ENCODE data around the gene CTXND2.
"Not testable (repeated sequence)": the region's sequence is repeated elsewhere in the genome, so short reads cannot be mapped to it uniquely, and the experiment has no call there.

Gene CTXND2

GRCh38 chr1:150843474-150843873, 43.5 kb upstream of the CTXND2 start:
- TF ChIP-seq, protein P1, sequence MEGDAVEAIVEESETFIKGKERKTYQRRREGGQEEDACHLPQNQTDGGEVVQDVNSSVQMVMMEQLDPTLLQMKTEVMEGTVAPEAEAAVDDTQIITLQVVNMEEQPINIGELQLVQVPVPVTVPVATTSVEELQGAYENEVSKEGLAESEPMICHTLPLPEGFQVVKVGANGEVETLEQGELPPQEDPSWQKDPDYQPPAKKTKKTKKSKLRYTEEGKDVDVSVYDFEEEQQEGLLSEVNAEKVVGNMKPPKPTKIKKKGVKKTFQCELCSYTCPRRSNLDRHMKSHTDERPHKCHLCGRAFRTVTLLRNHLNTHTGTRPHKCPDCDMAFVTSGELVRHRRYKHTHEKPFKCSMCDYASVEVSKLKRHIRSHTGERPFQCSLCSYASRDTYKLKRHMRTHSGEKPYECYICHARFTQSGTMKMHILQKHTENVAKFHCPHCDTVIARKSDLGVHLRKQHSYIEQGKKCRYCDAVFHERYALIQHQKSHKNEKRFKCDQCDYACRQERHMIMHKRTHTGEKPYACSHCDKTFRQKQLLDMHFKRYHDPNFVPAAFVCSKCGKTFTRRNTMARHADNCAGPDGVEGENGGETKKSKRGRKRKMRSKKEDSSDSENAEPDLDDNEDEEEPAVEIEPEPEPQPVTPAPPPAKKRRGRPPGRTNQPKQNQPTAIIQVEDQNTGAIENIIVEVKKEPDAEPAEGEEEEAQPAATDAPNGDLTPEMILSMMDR (conservative IDR thresholded peaks at IDR 0.05; ENCODE audit: low read depth, low read length): no peak
- Histone ChIP-seq H4K20me1 (ENCODE audit: insufficient read depth) (no peaks in the 10 kb centered on the region), H3K27me3 (ENCODE audit: insufficient read depth, low read depth) (no peaks in the 10 kb centered on the region), H3K27ac (no peak overlapping the region), H3K4me3 (IDR thresholded peaks at IDR 0.05; ENCODE audit: insufficient read depth, low read depth, low read length) (no peak overlapping the region), H3K9ac (no peak overlapping the region), H3K4me2 (no peak overlapping the region), H3K4me1 (ENCODE audit: low read depth, poor library complexity, severe bottlenecking) (peaks cover 20% of the 10 kb centered on the region), H3K79me2 (ENCODE audit: insufficient read depth, low read depth) (no peaks in the 10 kb centered on the region), H2AFZ (ENCODE audit: low read depth) (no peak overlapping the region), H3K36me3 (ENCODE audit: insufficient read depth) (no peaks in the 10 kb centered on the region)

DNA sequence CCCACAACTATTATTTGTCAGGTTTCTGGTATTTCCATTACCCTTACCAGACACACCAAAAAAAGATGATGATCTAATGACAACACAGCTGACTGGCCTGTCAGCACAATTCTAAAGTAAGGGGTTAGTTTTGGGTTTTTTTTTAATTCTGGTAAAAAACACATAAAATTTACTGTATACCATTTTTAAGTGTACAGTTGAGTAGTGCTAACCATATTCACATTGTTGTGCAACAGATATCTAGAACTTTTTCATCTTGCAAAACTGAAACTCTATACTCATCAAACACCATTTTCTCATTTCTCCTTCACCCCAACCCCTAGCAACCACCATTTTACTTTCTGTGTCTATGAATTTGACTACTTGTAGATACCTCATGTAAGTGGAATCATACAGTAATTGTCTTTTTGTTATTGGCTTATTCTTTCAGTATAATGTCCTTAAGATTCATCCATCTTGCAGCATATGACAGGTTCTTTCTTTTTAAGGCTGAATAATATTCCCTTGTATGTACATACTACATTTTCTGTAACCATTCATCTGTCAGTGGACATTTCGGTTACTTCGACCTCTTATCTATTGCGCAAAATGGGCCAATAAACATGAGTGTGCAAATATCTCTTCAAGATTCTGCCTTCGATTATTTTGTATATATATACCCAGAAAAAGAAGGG, 40.3 kb upstream of the CTXND2 start:
- Histone ChIP-seq H3K27ac (peak overlapping the region; percentile 10; the same call in 1 of the 2 replicates), H3K4me2 (peak overlapping the region; percentile 33; the same call in 1 of the 2 replicates), H2AFZ (ENCODE audit: low read depth) (no peak overlapping the region), H3K9ac (no peak overlapping the region), H3K27me3 (ENCODE audit: insufficient read depth, low read depth) (no peaks in the 10 kb centered on the region), H3K36me3 (ENCODE audit: insufficient read depth) (no peaks in the 10 kb centered on the region), H4K20me1 (ENCODE audit: insufficient read depth) (no peaks in the 10 kb centered on the region), H3K4me3 (IDR thresholded peaks at IDR 0.05; ENCODE audit: insufficient read depth, low read depth, low read length) (no peak overlapping the region), H3K4me1 (ENCODE audit: low read depth, poor library complexity, severe bottlenecking) (peaks cover 20% of the 10 kb centered on the region), H3K79me2 (ENCODE audit: insufficient read depth, low read depth) (no peaks in the 10 kb centered on the region)
- TF ChIP-seq, protein P1 (conservative IDR thresholded peaks at IDR 0.05; ENCODE audit: low read depth, low read length): no peak

DNA sequence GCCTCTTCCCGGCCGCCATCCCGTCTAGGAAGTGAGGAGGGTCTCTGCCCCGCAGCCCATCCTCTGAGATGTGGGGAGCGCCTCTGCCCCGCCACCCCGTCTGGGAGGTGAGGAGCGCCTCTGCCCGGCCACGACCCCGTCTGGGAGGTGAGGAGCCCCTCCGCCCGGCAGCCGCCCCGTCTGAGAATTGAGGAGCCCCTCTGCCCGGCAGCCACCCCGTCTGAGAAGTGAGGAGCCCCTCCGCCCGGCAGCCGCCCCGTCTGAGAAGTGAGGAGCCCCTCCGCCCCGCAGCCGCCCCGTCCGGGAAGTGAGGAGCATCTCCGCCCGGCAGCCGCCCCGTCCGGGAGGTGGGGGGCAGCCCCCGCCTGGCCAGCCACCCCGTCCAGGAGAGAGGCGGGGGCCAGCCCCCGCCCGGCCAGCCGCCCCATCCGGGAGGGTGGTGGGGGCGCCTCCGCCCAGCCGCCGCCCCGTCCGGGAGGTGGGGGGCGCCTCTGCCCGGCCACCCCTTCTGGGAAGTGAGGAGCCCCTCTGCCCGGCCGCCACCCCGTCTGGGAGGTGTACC, 36.1 kb upstream of the CTXND2 start:
- not testable (repeated sequence) for H3K4me2 ChIP-seq; H3K27me3 ChIP-seq (ENCODE audit: insufficient read depth, low read depth); H3K9ac ChIP-seq; H3K36me3 ChIP-seq (ENCODE audit: insufficient read depth); H2AFZ ChIP-seq (ENCODE audit: low read depth); H4K20me1 ChIP-seq (ENCODE audit: insufficient read depth); H3K4me3 ChIP-seq (IDR thresholded peaks at IDR 0.05; ENCODE audit: insufficient read depth, low read depth, low read length); H3K27ac ChIP-seq; H3K79me2 ChIP-seq (ENCODE audit: insufficient read depth, low read depth)
- H3K4me1 ChIP-seq (ENCODE audit: low read depth, poor library complexity, severe bottlenecking): peaks cover 19% of the 10 kb centered on the region

- not testable (repeated sequence) for H2AFZ ChIP-seq (ENCODE audit: low read depth); H3K27ac ChIP-seq; H3K27me3 ChIP-seq (ENCODE audit: insufficient read depth, low read depth); H3K9ac ChIP-seq; H3K36me3 ChIP-seq (ENCODE audit: insufficient read depth); H3K4me2 ChIP-seq; H3K79me2 ChIP-seq (ENCODE audit: insufficient read depth, low read depth); H3K4me3 ChIP-seq (IDR thresholded peaks at IDR 0.05; ENCODE audit: insufficient read depth, low read depth, low read length); H3K4me1 ChIP-seq (ENCODE audit: low read depth, poor library complexity, severe bottlenecking); H4K20me1 ChIP-seq (ENCODE audit: insufficient read depth)
These were observed 34.2 kb upstream of the CTXND2 start for GRCh38 chr1:150852734-150853133.

DNA sequence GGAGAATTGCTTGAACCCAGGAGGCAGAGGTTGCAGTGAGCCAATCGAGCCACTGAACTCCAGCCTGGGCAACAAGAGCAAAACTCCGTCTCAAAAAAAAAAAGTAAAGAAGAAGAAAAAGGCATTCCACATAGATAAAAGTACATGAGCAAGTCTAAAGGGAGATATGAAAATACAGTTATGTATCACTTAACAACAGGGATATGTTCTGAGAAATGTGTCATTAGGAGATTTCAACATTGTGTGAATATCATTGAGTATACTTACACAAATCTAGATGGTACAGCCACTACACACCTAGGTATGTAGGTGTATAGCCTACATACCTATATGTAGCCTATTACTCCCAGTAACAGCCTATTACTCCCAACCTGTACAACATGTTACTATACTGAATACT, 23.2 kb upstream of the CTXND2 start:
- H3K9ac ChIP-seq: no peak overlapping the region
- no peaks in the 10 kb centered on the region for H3K36me3 ChIP-seq (ENCODE audit: insufficient read depth)
- no peaks in the 10 kb centered on the region for H4K20me1 ChIP-seq (ENCODE audit: insufficient read depth)
- no peak overlapping the region for H2AFZ ChIP-seq (ENCODE audit: low read depth)
- no peaks in the 10 kb centered on the region for H3K4me1 ChIP-seq (ENCODE audit: low read depth, poor library complexity, severe bottlenecking)
- no peak overlapping the region for H3K4me3 ChIP-seq (IDR thresholded peaks at IDR 0.05; ENCODE audit: insufficient read depth, low read depth, low read length)
- no peak overlapping the region for H3K4me2 ChIP-seq
- H3K79me2 ChIP-seq (ENCODE audit: insufficient read depth, low read depth): peaks cover 18% of the 10 kb centered on the region; the same call in 1 of the 2 replicates
- TF ChIP-seq, protein P1 (conservative IDR thresholded peaks at IDR 0.05; ENCODE audit: low read depth, low read length): no peak
- H3K27ac ChIP-seq: no peak overlapping the region
- H3K27me3 ChIP-seq (ENCODE audit: insufficient read depth, low read depth): no peaks in the 10 kb centered on the region

DNA sequence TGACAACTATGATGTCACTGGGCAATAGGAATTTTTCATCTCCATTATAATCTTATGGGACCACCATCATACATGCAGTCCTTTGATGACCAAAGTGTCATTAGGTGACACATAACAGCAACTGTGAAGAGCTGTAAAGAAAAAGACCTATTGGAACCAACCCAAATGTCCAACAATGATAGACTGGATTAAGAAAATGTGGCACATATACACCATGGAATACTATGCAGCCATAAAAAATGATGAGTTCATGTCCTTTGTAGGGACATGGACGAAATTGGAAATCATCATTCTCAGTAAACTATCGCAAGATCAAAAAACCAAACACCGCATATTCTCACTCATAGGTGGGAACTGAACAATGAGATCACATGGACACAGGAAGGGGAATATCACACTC, 22.7 kb upstream of the CTXND2 start:
- not testable (repeated sequence) for H3K9ac ChIP-seq; H3K27ac ChIP-seq; H3K27me3 ChIP-seq (ENCODE audit: insufficient read depth, low read depth); H3K4me2 ChIP-seq; H2AFZ ChIP-seq (ENCODE audit: low read depth); H3K36me3 ChIP-seq (ENCODE audit: insufficient read depth); H4K20me1 ChIP-seq (ENCODE audit: insufficient read depth); H3K4me1 ChIP-seq (ENCODE audit: low read depth, poor library complexity, severe bottlenecking); H3K4me3 ChIP-seq (IDR thresholded peaks at IDR 0.05; ENCODE audit: insufficient read depth, low read depth, low read length)
- peaks cover 17% of the 10 kb centered on the region; the same call in 1 of the 2 replicates for H3K79me2 ChIP-seq (ENCODE audit: insufficient read depth, low read depth)
